GM19043 (cell line): ENCODE results near the gene SOX6.

Experiments used
- ATAC-seq: cut with Tn5 transposase; IDR thresholded peaks from one replicate; pipeline ENCODE4 v1.9.1; 2021; ENCODE audit warnings: low read depth; ENCODE audit not compliant: unreplicated experiment

The SOX6 gene

DNA sequence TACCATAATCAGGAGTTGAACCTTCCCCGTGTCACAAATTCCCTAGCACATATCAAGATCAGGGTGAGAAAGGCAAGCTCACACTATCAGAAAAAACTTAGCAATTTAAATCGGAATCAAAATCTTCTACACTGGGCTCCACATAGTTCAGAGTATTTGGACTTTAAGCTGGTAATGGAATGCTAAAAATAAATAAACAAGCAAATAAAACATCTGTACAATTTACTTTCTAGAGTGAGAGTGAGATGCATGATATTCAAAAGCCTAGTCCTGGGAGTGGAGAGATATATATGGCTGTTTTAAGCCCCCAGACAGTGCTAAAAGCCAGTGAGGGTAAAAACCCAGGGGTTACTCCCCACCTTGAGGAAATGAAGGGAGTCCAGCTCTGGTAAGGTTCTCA, 380.6 kb downstream of the SOX6 start:
- ATAC-seq: no peak

DNA sequence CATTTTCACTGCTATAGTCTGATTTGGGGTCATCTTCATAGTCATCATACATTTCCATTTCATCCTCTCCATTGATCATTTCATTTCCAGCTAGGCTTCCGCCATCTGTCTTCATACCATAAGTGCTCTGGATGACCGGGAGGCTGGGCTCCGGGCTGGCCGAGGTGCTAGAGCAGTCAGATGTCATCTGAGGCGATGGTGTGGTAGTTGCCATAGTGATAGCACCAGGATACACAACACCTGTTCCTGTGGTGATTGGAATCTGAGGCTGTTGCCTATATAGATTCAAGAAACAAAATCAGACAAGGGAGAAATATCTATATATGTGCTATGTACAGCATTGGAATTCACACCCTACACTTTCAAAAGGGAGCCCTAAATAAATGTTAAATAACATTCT, 383.5 kb downstream of the SOX6 start:
- no peak for ATAC-seq

DNA sequence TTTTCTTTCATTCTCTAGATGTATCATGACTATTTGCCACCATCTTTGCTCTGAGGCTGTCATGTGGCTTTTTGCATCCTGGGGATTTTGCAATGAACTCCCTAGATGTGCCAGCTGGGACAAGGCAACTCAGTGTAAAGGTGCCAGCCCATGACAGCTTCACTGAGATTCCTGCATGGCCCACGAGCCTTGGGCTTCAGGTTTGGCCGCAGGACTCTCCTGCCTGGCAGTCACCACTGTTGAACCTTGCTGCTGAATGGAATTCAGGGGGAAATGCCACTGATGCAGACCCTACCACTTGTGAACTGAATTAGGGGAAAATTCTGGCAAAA, 385.2 kb downstream of the SOX6 start:
- ATAC-seq: no peak

DNA sequence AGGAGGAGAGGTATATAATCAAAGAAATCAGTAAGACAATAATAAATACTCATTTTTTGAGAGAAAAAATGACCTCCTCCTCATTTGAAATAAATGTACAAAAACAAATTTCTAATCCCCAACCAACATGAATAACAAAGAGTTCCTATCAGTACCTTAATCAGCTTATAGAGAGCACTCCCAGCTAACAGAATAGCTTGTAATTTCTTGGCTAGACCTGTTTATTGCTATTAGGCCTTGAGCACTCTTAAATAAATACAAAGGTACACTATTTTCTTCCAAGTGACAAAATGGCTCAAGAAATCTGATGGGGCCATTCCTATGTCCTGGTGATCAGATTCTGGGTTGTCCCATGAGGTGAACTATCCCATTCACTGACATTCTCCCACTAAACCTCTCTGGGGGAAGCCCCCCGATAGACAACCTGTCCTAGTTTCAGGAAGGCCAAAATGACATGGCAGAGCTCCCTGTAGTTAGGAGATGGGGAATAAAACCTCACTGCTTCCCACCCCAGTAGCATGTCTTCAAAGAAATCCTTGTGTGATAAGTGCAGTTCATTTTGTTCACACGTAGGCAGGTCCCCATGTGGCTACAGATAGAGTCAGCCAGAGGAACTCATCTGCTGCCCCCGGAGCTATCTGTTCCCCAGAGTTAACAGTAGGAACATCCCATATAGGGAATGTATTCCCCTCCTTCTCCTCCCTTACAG, 385.7 kb downstream of the SOX6 start:
- ATAC-seq: no peak

DNA sequence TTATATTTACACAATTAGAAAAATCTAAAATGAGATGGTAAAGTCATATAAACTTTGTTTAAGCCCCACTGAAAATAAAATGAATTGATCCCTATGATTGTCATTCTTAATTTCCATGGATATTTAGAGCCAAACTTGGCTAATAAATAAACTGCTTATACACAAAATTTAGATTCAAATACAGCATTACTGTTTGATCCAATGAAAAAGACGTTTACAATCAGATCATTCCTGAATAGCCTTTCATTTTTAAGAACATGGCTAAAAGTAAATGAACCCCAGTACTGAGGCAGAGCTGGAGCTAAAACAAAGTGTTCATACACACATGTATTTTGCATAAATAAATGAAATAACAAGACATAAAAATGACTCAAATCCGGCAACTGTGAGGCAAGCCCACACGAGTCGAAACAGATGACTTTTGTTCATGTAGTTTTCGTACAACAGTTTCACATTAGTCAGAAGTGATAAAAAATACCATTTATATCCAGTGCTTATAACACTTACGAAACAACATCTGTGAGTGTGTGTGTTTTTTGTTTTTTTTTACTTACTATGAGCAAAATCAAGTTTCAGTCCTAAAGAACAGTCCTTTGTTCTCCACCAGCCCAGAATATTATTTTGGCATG, 386.5 kb downstream of the SOX6 start:
- no peak for ATAC-seq

DNA sequence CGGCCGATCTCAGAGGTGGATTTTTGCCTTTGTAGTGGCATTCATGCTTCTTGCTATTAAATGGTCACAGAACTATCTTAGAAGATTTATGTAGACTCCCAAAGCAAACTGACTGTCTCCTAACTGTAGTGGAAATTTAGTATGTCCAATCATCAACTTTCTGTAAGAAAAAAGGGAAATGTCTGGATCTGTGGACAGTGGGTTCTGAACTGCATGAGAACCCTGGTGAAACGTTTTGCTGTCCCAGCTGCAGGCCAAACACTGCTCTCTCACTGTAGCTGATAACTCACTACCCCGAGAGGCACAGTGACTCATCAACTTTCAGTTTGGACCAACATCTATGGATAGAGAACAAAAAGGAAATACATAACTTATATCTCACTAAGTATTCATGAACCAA, 387.1 kb downstream of the SOX6 start:
- no peak for ATAC-seq

DNA sequence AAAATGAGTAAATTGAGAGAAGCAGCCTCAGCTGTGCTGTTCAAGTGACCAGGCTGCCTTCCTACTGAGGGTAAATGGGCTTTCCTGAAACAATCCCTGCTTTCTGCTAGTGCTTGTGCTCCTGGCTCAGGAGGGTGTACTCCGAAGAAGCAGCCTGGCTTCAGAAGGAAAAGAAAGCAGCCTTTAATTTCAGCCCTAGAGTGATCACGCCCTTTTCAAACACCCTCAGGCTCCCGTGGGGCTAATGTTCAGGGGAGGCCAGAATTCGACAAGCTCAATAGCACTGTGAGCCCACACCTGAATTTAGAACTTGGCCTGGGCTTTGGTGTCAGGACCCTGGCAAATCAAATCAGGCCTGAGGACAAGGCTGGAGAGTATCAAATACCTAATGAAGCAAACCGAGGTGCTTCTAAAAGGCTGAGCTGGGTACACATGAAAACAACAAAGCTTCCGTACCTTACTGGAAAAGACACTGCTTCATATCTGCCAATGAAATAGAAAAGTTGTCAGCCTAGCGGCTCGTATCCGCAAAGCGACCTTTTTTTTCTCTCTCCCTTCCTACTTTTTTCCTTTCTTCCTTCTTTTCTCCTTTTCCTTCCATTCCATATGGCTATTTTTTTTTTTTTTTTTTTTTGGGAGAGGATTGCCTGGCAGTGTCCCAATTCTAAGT, 387.8 kb downstream of the SOX6 start:
- ATAC-seq: no peak

DNA sequence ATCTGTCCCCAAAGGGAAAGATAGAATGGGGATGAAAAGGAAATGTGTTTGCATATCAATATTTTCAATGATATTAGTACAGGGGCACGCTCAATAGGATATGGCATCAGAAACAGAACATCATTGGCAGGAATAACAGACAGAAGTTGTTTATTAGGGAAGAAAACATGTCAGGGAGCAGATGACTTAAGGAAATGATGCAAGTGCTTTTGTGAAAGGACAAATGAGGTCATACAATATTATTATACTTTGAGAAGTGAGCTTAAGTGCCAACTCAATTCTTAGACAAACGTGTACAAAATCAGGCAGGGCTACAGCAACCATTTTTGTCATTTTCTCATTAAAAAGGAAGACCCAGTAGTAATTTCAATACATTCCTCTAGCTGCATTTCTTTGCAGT, 388.4 kb downstream of the SOX6 start:
- ATAC-seq: no peak

DNA sequence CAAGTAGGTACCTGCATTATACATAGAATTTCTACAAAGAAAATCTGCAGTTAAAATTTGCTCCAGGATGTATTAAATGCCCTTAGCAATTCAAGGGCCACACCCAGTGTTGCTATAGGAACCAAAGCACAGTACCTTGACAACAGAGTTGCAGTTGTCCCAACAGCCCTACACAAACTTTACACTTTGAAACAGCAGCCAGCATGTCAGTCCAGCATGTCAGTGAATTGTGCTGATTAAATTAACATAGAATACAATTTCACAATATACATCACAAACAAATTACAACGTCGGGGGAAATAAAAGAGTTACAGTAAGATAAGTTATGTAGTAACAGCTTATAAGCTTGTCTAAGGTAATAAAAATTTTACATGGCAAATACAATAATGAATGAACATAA, 389.2 kb downstream of the SOX6 start:
- no peak for ATAC-seq

DNA sequence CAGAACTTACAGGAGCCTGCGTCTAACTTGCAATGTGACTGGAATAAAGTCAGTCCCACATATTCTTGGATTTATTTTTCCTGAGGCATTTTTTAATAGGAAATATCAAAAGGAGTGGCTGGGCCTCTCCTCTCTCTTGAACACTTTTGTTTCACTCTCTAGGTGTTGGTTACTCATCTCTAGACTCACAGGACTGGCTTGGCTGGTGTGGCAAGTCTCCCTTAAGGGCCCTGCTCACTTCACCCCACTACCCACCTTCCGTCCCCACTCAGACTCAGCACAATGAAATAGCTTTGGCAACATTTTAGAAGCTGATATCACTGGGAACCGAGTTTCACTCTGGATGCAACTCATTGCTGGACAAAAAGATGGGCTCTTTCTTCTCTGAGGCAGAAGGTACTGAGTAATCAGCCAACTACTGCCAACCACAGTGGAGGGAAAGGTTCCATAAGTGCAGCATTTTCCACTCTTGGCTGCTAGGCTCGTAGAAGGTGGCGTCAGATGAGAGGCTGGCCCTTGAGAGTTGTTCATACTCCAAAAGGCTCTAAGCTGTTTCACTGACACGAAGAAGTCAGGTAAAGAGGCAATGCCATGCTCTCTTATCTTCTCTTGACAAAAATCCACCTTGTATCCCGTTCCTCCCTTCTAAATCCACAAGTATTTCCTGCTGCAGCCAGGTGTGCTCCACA, 390.6 kb downstream of the SOX6 start:
- ATAC-seq: no peak

DNA sequence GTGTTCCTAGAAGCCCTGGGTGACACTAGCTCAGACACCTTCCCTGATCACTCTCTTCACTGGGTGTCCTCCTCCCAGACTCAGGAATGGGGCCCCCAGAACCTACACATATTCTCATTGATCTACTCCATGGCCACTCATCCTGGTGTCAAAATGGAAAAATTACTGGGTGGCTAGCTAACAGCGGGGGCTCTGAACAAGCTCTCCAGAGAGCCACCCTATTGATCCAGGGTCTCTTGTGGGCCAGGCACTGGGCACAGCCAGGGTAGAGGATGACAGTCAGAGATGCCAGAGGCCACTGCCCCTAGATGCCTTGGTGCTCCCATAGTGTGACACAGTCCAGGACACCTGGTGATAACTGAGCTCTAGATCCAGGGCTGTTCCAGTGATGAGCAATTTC, 393.1 kb downstream of the SOX6 start:
- no peak for ATAC-seq

DNA sequence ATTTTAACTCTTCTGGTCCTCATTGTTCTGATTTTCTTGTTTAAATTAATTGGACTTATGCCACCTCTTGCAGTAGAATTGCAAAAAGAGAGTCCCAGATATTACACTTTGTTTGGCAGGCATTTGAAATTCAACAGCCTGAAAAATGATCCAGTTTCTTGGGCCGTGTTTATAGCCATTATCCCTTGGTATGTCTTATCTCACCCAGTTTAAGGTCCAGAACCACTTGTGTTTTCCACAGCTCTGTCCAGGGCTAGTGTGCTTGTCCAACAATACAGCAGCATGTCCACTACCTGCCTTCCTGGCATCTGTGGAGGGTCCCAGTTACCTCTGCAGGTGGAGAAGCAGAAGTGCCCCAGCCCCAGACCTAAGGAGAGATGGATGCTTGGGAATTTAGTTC, 397.4 kb downstream of the SOX6 start:
- ATAC-seq: no peak

DNA sequence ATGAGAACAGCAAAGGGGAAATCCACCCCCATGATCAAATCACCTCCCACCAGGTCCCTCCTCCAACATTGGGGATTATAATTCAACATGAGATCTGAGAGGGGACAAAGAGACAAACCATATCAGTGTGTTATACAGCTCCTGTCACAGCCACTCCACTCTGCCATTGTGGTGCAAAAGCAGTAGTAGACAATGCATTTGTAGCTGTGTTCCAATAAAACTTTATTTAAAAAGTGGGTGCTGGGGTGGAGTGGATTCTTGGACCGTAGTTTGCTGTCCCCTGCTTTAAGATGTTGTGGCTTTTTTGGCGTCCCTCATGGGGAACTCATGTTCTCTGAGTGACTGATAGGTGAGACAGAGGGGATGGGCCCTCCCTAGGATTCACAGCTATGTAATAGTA, 399.1 kb downstream of the SOX6 start:
- ATAC-seq: no peak

DNA sequence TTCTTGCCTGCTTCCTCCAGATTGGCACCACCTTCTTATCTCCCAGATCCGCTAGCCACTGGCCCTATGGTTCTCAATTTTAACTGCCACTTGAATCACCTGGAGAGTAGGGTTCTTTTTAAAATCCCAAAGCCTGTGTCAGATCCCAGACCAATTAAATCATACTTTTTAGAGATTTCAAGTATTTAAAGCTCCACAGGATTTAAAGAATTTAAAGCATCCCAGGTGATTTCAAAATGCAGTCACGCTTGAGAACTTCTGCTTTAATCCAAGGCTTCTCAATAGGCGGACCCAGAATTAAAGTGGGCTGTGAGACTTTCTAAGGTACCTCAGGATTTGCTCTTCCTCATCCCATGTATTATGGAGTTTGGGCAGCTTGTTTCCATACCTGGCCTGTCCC, 400.0 kb downstream of the SOX6 start:
- no peak for ATAC-seq

DNA sequence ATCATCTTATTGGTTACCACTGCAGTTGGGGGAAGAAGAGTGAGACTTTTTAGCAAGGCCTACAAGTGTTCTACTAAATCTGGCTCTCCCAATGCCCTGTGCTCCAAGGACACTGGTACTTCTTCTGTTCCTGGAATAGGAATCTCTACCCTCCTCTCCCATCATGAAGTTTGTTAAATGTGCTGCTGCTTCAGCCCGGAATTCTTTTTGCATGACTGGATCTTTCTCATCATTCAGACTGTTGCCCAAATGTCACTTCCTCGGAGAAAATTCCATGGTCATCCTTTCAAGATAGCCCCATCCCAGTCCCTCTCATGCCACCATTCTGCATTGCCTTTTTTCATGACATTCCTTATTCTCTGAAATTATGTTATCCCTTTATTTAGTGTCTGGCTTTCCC, 400.8 kb downstream of the SOX6 start:
- ATAC-seq: no peak

DNA sequence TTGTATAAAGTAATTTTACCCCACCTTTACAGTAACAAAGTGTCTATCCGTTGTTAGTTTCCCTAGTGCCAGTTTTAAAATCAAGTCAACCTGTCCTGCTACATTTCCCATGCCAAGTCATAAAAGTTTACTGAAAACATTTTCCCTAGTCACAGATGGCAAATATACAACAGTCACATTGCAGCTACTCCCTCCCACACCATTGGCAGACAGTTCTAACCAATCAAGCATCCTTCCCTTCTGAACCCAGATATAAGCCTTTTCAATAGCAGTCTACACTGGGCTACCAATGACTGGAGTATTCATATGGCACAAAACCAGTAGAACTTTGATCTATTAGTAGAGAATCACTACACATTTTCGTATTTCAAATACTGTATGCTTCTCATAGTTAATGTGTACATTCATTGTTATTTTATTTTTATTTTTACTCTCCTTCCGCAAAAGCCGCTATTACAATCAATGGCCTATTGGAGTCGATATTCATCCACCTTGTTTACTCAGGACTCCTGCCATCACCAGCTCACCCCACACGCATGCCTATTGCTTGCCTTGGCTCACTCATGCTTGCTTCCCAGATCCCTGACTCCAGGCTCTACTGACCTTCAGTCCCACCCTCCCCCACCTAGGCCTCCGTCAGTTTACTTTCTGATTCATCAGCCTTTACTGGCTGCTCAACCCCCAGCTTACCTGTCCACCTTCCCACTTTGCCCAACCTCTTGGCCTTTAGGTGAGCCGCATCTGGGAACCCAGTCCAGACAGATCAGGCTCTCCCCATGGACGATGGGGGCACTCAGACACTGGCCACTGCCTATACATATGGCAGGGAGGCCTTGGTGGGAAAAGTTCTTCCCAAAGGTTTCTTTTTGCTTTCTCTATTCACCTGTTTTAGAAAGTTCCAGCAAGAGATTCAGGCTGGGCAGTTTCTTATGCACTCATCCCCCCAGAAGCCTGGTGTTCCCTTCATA, 408.4 kb downstream of the SOX6 start:
- ATAC-seq: no peak

DNA sequence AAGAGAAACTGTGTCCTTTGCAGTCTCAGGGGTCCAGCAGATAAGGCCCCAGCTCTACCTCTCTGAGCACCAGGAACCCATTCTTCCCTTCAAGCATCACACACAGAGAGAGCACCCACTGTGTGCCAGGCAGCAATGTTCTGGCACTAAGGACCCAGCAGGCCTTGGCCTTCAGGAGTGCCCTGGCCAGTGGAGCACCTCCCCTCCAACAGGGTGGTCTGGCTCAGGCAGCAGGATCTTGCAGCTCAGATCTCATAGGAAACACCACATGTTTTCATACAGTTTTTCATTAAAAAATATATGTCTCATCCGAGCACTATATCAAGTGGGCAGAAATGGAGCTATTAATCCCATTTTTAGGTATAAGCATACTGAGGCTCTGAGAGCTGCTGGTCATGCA, 410.6 kb downstream of the SOX6 start:
- no peak for ATAC-seq

DNA sequence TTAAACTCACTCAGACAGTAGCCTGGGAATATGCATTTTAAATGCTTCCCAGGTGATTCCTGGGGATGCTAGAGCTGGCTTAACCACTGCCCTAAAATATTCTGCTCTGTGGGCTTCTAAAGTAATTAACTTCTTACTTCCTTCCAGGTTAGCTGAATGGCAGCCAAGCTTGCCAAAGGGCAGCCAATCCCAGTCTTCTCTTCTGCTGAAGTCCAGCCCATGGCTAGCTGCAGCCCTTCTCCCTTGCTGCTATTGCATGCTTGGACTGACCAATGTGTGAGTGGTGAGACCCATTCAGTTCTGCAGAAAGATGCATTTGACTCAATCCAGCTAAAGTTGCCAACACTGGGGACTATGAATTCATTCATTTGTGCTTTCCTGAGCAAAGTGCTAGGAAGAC, 411.9 kb downstream of the SOX6 start:
- no peak for ATAC-seq

DNA sequence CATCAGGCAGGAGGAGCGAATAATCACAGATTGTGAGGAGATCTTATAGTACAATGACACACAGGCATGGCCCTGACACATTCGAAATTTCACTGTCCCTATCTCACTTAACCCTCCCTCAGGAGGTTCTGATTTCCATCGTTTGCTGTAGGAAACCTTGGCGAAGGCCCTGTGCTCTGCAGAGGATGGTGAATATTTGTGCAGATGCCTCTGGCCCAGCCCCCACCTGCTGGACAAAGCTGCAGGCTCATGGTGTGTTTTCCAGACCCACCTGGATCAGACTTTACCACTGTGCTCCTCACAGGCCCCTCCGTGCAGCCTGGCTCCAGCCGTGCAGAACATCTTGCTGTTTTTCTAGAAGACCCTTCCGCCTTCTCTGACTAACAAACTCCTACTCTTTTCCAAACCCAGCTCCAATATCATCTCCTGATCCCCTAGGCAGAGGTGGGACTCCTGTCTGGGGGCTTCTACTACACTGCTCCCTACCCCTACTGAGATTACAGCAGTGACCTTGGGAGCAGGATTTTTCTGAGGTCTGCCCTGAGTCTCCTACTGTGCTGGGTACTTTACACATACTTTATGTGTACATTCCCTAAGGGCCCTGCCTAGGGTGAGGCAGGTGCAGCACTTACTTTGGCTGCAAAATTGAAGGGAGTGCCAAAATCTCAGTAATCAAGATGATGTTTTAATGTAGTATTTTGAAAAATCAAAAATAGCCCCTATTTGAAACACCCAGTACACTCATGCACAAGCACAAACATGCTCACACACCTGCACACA, 412.7 kb downstream of the SOX6 start:
- ATAC-seq: no peak

DNA sequence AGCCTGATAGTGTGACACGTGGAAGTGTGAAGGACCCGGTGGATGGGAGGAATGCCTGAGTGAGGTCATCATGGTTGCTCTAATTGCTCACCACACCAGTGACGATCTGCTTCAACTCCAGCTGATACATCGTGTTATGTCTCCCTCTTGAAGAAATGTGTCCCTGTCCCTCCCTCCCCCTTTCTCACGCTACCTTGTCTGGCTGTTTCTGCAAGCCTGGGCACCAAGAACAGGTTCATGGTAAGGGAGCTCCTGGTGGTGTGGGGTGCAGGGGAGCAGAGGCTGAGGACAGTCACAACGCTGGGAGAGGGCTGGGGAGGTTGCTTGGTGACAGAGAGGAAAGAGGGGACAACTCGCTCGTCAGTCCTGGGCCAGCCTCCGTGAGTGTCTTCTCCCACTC, 413.4 kb downstream of the SOX6 start:
- no peak for ATAC-seq
